GM10266 (cell line): ENCODE results near the gene PAX3.

ENCODE experiments used
- DNase-seq: peaks from one replicate; pipeline ENCODE4 v3.0.0; 2012; ENCODE audit errors: extremely low spot score
- CTCF ChIP-seq: IDR thresholded peaks from 2 replicates; pipeline ENCODE4 v1.5.1; 2012; ENCODE audit warnings: mild to moderate bottlenecking, low read depth; ENCODE audit not compliant: control insufficient read depth, insufficient read depth; ENCODE audit errors: missing control alignments

The PAX3 gene

GRCh38 chr2:222280795-222281194 lies 18.0 kb downstream of the PAX3 start:
- TF ChIP-seq CTCF, result no peak
- no peak for DNase-seq

- TF ChIP-seq CTCF, result no peak
- no peak for DNase-seq
Measured at GRCh38 chr2:222272446-222273015, 26.3 kb downstream of the PAX3 start.

- no peak for DNase-seq
- no peak for TF ChIP-seq CTCF
Measured at GRCh38 chr2:222271854-222272253, 26.9 kb downstream of the PAX3 start.

GRCh38 chr2:222270396-222270795 lies 28.4 kb downstream of the PAX3 start:
- DNase-seq, result no peak
- TF ChIP-seq CTCF, result no peak

- no peak for TF ChIP-seq CTCF
- DNase-seq, result no peak
Measured at GRCh38 chr2:222269132-222269531, 29.7 kb downstream of the PAX3 start.

GRCh38 chr2:222268311-222268990 lies 30.3 kb downstream of the PAX3 start:
- no peak for DNase-seq
- TF ChIP-seq CTCF, result no peak

GRCh38 chr2:222264791-222265320 lies 33.9 kb downstream of the PAX3 start:
- DNase-seq, result no peak
- TF ChIP-seq CTCF, result no peak
